SK-N-SH (cell line): ENCODE results near the gene TGFB2. TPM values are rescaled to one million over a fixed set of nuclear protein-coding genes. Genes with fewer than 3 reads are reported as not detected.

Source experiments
- CTCF ChIA-PET: fragments of 300-600, 350-600 bp; formaldehyde crosslinking; extraction: SDS; loops from one replicate; lab custom pipeline; 2021; lab: Yijun Ruan, JAX
- POLR2A ChIA-PET: fragments of 350-600 bp; sonication (Branson Sonifier 250); formaldehyde crosslinking; extraction: SDS; loops from one replicate; lab custom pipeline; 2020; ENCODE audit warnings: antibody characterized with exemption, inconsistent platforms; lab: Yijun Ruan, JAX
- DNase-seq: peaks from one replicate; pipeline ENCODE4 v3.0.0; 2012
- H2AFZ ChIP-seq: fragments of 200-600 bp; sonication (generic); 2 replicates; pipeline ENCODE4 v1.8.1; 2016; ENCODE audit warnings: antibody characterized with exemption, mild to moderate bottlenecking, low read depth
- H3F3A ChIP-seq: fragments of 200-600 bp; sonication (generic); replicated peaks from 2 replicates; pipeline ENCODE3; 2016; ENCODE audit warnings: antibody characterized with exemption, mild to moderate bottlenecking; ENCODE audit not compliant: insufficient read depth
- H3K27ac ChIP-seq, 2 experiments: fragments of 200-500 bp in 1 of 2; fragments of 200-600 bp in 1 of 2; sonication (Bioruptor generic) in 1 of 2; sonication (generic), shearing (Covaris generic) in 1 of 2; 2 replicates each; pipeline versions ENCODE4 v1.5.1 to v1.6.1; 2014 to 2016; ENCODE audit warnings: low read depth in 2 of 2, inconsistent platforms in 1 of 2, low read length in 1 of 2, mild to moderate bottlenecking in 1 of 2, mixed read lengths in 1 of 2
- H3K27me3 ChIP-seq: fragments of 200-600 bp; sonication (generic), shearing (Covaris generic); 2 replicates; pipeline ENCODE4 v1.6.1; 2016; ENCODE audit warnings: mixed run types; ENCODE audit not compliant: insufficient read depth
- H3K36me3 ChIP-seq, 2 experiments: fragments of 200-500 bp in 1 of 2; fragments of 200-600 bp in 1 of 2; sonication (Bioruptor generic) in 1 of 2; sonication (generic) in 1 of 2; replicated peaks in 1 of 2; 2 replicates each; pipeline versions ENCODE3 to v1.5.1; 2014 to 2016; ENCODE audit warnings: low read length in 1 of 2, mild to moderate bottlenecking in 1 of 2; ENCODE audit not compliant: insufficient read depth in 2 of 2, control insufficient read depth in 1 of 2
- H3K4me1 ChIP-seq, 2 experiments: fragments of 200-500 bp in 1 of 2; fragments of 200-600 bp in 1 of 2; sonication (Bioruptor generic) in 1 of 2; sonication (generic), shearing (Covaris generic) in 1 of 2; 2 replicates each; pipeline versions ENCODE4 v1.5.1 to v1.6.1; 2014 to 2016; ENCODE audit warnings: low read depth in 1 of 2, low read length in 1 of 2, mixed run types in 1 of 2; ENCODE audit not compliant: insufficient read depth in 2 of 2, control insufficient read depth in 1 of 2
- H3K4me2 ChIP-seq: fragments of 200-600 bp; sonication (generic), shearing (Covaris generic); 2 replicates; pipeline ENCODE4 v1.6.1; 2017; ENCODE audit warnings: mixed run types
- H3K4me3 ChIP-seq, 2 experiments: fragments of 200-500 bp in 1 of 2; fragments of 200-600 bp in 1 of 2; sonication (Bioruptor generic) in 1 of 2; sonication (generic), shearing (Covaris generic) in 1 of 2; 2 replicates each; pipeline versions ENCODE4 v1.5.1 to v1.8.1; 2014 to 2016; ENCODE audit warnings: low read depth in 2 of 2, inconsistent platforms in 1 of 2, low read length in 1 of 2, mild to moderate bottlenecking in 1 of 2, mixed read lengths in 1 of 2, moderate library complexity in 1 of 2
- H3K79me2 ChIP-seq: fragments of 200-600 bp; sonication (generic); 2 replicates; pipeline ENCODE4 v1.8.1; 2017; ENCODE audit warnings: mild to moderate bottlenecking; ENCODE audit not compliant: insufficient read depth
- H3K9ac ChIP-seq: fragments of 200-600 bp; sonication (generic); 2 replicates; pipeline ENCODE4 v1.6.1; 2017; ENCODE audit warnings: mixed run types
- H3K9me2 ChIP-seq: fragments of 200-600 bp; sonication (generic); 2 replicates; pipeline ENCODE4 v1.6.1; 2017; ENCODE audit warnings: mixed run types
- H3K9me3 ChIP-seq: fragments of 200-600 bp; sonication (generic); 2 replicates; pipeline ENCODE4 v1.6.1; 2017; ENCODE audit warnings: mixed run types, mild to moderate bottlenecking, moderate library complexity
- H4K20me1 ChIP-seq: fragments of 200-600 bp; sonication (generic); 2 replicates; pipeline ENCODE4 v1.6.1; 2017; ENCODE audit warnings: mild to moderate bottlenecking, mixed run types; ENCODE audit not compliant: insufficient read depth
- CHD2 ChIP-seq: fragments of 150-350 bp; IDR thresholded peaks from 2 replicates; pipeline ENCODE4 v1.6.1; 2018; ENCODE audit warnings: low read length; ENCODE audit not compliant: partially characterized antibody
- CTCF ChIP-seq: fragments of 200-600 bp; sonication (generic); IDR thresholded peaks from 2 replicates; pipeline ENCODE4 v1.6.1; 2017; ENCODE audit warnings: antibody characterized with exemption, mild to moderate bottlenecking, moderate library complexity
- EZH2phosphoT487 ChIP-seq: fragments of 200-600 bp; sonication (generic); IDR thresholded peaks from 2 replicates; pipeline ENCODE4 v1.6.1; 2017; ENCODE audit warnings: low read depth, mixed run types, mild to moderate bottlenecking, antibody characterized with exemption, moderate library complexity, borderline replicate concordance
- GATA2 ChIP-seq: sonication (generic); formaldehyde crosslinking; IDR thresholded peaks from 2 replicates; pipeline ENCODE4 v1.5.0; 2020; ENCODE audit warnings: mild to moderate bottlenecking, missing genetic modification reagents
- MAX ChIP-seq: IDR thresholded peaks from 2 replicates; pipeline ENCODE4 v1.4.0; 2012; ENCODE audit warnings: low read depth
- NRF1 ChIP-seq: IDR thresholded peaks from 2 replicates; pipeline ENCODE4 v1.6.1; 2012; ENCODE audit warnings: low read depth, mild to moderate bottlenecking, low read length
- PBX3 ChIP-seq: IDR thresholded peaks from 2 replicates; pipeline ENCODE4; 2012
- RCOR1 ChIP-seq: fragments of 150-350 bp; IDR thresholded peaks from 2 replicates; pipeline ENCODE4 v1.6.1; 2017; ENCODE audit warnings: antibody characterized with exemption, low read length
- RFX5 ChIP-seq: IDR thresholded peaks from 2 replicates; pipeline ENCODE4 v1.6.1; 2012; ENCODE audit warnings: mild to moderate bottlenecking, improper control_type of control experiment, low read length
- RXRA ChIP-seq: IDR thresholded peaks from 2 replicates; pipeline ENCODE4 v1.4.0; 2012; ENCODE audit warnings: low read depth, mild to moderate bottlenecking, borderline replicate concordance
- SIN3A ChIP-seq: IDR thresholded peaks from 2 replicates; pipeline ENCODE4 v1.6.1; 2012; ENCODE audit warnings: low read depth, mild to moderate bottlenecking, low read length, moderate library complexity, borderline replicate concordance
- SMC3 ChIP-seq: IDR thresholded peaks from 2 replicates; pipeline ENCODE4 v1.6.1; 2012; ENCODE audit warnings: low read depth, low read length, improper control_type of control experiment
- TAF1 ChIP-seq: IDR thresholded peaks from 2 replicates; pipeline ENCODE4 v1.6.1; 2012; ENCODE audit warnings: low read depth, mild to moderate bottlenecking, low read length, moderate library complexity, borderline replicate concordance
- TEAD4 ChIP-seq: IDR thresholded peaks from 2 replicates; pipeline ENCODE4 v1.4.0; 2012; ENCODE audit warnings: mild to moderate bottlenecking, borderline replicate concordance; ENCODE audit not compliant: insufficient read depth
- WGBS: methylation state at CpG from one replicate; pipeline ENCODE4 v1.1.6; 2017; ENCODE audit warnings: low lambda C conversion rate; 5-methylcytosine and 5-hydroxymethylcytosine counted together
- polyA plus RNA-seq, 3 experiments: library from polyadenylated mRNA; depleted of rRNA; stranded (reverse); fragments of >200 nt; gene quantifications; 2 replicates each; pipeline ENCODE4 v1.2.3, GENCODE V29; 2012
- TF ChIP-seq, protein P1 (sequence below): IDR thresholded peaks from 2 replicates; pipeline ENCODE4 v1.4.0; 2012; ENCODE audit warnings: low read depth, borderline replicate concordance
- TF ChIP-seq, protein P2 (sequence below): fragments of 150-350 bp; IDR thresholded peaks from 2 replicates; pipeline ENCODE4 v1.6.1; 2017; ENCODE audit warnings: antibody characterized with exemption, low read length, low read depth, borderline replicate concordance
- TF ChIP-seq, protein P3 (sequence below): IDR thresholded peaks from 2 replicates; pipeline ENCODE4 v1.4.0; 2012; ENCODE audit warnings: low read depth, borderline replicate concordance

Gene TGFB2
- polyA plus RNA-seq, 1 of the 3 experiments (the other 2 are of a cell fraction), result 2.4 TPM

DNA sequence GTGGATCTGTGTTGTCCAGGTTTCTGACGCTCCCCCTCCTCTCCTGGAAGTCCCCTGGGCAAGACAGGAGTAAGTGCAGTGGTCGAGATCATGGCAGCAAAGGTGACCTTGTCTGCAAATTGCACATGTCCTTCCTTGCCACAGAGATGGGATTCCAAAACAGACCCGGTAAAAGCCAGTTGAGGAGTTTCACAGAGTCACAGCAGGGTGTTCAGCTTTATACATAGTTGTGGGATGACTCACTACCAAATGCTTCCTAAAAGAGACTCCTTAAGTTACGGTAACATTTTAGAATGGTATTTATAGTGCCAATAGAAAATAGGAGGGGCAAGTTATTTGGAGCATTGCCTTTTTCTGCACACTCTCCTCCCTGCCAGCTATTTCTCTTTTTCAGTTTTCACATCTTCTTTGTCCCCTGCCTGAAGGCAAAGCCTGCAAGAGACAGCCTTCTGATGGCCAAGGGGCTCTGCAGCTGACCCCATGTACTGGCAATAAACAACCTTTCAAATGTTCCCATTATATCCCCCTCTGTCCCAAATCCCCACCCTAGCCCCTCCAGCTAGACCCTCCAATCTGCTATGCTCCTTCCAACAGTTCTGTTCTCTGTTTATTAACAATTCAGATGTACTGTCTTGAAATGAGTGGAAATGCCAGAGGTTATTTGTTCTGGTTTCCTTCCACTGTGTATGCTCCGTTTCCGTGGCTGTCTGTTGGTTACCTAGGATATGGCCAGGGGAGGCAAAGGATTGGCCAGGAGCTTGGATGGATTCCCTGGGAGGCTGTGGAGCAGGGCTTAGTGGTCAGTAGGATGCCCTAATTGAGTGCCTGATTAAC lies 115.0 kb downstream of the TGFB2 start (continued):
- TF ChIP-seq TEAD4, result peak; percentile 85
- no peak for TF ChIP-seq RFX5
- TF ChIP-seq SIN3A, result no peak
- TF ChIP-seq, protein P1, sequence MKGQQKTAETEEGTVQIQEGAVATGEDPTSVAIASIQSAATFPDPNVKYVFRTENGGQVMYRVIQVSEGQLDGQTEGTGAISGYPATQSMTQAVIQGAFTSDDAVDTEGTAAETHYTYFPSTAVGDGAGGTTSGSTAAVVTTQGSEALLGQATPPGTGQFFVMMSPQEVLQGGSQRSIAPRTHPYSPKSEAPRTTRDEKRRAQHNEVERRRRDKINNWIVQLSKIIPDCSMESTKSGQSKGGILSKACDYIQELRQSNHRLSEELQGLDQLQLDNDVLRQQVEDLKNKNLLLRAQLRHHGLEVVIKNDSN, result no peak
- TF ChIP-seq, protein P2, sequence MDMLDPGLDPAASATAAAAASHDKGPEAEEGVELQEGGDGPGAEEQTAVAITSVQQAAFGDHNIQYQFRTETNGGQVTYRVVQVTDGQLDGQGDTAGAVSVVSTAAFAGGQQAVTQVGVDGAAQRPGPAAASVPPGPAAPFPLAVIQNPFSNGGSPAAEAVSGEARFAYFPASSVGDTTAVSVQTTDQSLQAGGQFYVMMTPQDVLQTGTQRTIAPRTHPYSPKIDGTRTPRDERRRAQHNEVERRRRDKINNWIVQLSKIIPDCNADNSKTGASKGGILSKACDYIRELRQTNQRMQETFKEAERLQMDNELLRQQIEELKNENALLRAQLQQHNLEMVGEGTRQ, result no peak
- no peak for TF ChIP-seq CHD2
- no peak for TF ChIP-seq CTCF
- no peak for TF ChIP-seq RCOR1
- no peak for TF ChIP-seq NRF1
- TF ChIP-seq PBX3, result peak; percentile 63

DNA sequence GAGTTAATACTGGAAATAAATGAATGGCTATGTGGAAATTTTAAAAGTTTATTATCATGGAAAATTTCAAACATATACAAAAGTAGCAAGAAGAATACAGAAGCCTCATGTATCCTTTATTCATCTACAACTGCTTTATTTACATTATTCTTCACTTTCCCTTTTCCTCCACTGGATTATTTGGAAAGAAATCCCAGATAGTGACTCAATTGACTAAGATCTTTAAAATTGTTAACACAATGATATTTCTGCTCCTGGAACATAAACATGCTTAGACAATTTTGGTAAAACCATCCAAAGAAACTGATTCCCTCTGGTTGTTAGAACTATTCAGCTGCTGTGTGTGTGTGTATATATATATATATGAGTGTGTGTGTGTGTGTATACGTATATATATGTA lies 116.2 kb downstream of the TGFB2 start:
- Histone ChIP-seq H3K9me3 (no peaks in the 10 kb centered on the region), H3K36me3 (no peaks in the 10 kb centered on the region), H3F3A (peaks cover 23% of the 10 kb centered on the region), H2AFZ (0 out of 2 replicates have a peak overlapping the region, but pooled peaks have one; percentile 16), H3K79me2 (no peaks in the 10 kb centered on the region), H3K9me2 (no peaks in the 10 kb centered on the region), H3K4me3 (no peak overlapping the region), H3K27ac (peak overlapping the region; percentile 89 to 95; a peak in 3 of 4 replicates), H3K4me2 (no peak overlapping the region), H3K27me3 (no peaks in the 10 kb centered on the region), H4K20me1 (no peaks in the 10 kb centered on the region), H3K4me1 (peaks cover 31 to 44% of the 10 kb centered on the region in 2 experiments), H3K9ac (no peak overlapping the region)
- DNase-seq, result no peak
- CTCF ChIA-PET, result interaction anchor here (1.0 kb wide), 1 partner anchor 15 kb away, joined by 3 read pairs; no protein-coding TSS in a partner anchor
- POLR2A ChIA-PET, result no interaction called here
- TF ChIP-seq RXRA (no peak), NRF1 (no peak), SMC3 (no peak), MAX (no peak), EZH2phosphoT487 (no peak), GATA2 (CRISPR knock-in tag) (no peak), TAF1 (no peak)
- TF ChIP-seq, protein P3, sequence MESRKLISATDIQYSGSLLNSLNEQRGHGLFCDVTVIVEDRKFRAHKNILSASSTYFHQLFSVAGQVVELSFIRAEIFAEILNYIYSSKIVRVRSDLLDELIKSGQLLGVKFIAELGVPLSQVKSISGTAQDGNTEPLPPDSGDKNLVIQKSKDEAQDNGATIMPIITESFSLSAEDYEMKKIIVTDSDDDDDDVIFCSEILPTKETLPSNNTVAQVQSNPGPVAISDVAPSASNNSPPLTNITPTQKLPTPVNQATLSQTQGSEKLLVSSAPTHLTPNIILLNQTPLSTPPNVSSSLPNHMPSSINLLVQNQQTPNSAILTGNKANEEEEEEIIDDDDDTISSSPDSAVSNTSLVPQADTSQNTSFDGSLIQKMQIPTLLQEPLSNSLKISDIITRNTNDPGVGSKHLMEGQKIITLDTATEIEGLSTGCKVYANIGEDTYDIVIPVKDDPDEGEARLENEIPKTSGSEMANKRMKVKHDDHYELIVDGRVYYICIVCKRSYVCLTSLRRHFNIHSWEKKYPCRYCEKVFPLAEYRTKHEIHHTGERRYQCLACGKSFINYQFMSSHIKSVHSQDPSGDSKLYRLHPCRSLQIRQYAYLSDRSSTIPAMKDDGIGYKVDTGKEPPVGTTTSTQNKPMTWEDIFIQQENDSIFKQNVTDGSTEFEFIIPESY, result no peak
- 80% methylated on average over 1 of the region's 1 CpG for WGBS
